NCI-H69 (cell line): ENCODE results near the gene RASIP1.
"Not testable (repeated sequence)": the region's sequence is repeated elsewhere in the genome, so short reads cannot be mapped to it uniquely, and the experiment has no call there.

Experiments
- DNase-seq: peaks from one replicate; lab custom pipeline; 2025; lab: John Stamatoyannopoulos, UW

RASIP1 gene

DNA sequence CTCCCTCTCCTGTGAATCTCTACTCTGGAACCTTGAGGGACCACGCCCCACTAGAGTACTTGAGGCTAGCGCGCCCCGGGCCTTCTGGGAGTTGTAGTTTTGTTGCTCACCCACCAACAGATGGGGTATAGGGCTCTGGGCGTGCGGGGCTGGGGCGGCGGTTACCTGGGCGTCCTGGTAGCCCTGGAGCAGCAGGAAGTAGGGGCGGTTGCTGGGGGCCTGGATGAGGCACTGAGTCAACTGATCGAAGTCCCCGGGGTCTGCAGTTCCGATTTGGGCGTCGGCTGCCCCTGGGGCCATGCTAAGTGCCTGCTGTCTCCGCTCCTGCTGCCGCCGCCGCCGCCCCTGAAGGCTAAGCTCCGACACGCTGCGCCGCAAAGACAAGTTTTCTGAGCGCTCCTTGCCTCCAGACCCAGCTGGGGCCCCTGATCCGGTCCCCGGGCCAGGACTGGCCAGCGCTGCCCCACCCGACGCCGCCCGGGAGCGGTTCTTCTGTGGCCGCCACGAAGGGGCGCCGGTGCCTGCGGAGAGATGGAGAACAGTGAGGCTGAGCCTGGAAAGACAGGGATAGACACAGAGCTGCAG lies 5.3 kb downstream of the RASIP1 start:
- no peak for DNase-seq

DNA sequence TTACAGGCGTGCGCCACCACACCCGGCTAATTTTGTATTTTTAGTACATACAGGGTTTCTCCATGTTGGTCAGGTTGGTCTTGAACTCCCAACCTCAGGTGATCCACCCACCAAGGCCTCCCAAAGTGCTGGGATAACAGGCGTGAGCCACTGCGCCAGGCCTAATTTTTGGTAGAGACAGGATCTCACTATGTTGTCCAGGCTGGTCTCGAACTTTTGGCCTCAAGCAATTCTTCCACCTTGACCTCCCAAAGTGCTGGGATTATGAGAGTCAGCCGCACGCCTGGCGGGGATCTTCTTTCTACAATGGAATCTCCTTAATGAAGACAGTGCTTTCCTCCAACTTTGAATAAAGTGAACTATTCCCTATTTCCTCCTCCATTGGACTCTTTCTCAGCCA lies 5.8 kb downstream of the RASIP1 start:
- DNase-seq, result no peak

DNA sequence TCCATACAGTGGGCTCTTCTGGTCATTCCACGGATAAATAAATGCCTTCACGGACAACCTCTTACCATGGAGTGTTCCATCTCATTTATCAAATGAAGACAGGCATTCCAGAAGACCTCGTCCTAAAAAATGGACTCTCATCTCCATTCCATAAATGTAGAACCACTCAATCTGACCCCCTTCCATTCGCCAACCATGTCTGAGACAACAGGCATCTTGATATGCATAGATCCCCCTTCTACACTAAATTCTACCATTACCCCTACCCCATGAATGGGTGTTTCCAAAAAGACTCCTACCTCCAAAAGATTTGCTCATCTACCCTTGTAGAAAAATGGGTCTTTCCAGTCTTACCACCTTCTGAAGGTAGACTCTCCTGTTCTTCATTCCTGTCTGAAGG lies 9.0 kb downstream of the RASIP1 start:
- DNase-seq, result no peak

DNA sequence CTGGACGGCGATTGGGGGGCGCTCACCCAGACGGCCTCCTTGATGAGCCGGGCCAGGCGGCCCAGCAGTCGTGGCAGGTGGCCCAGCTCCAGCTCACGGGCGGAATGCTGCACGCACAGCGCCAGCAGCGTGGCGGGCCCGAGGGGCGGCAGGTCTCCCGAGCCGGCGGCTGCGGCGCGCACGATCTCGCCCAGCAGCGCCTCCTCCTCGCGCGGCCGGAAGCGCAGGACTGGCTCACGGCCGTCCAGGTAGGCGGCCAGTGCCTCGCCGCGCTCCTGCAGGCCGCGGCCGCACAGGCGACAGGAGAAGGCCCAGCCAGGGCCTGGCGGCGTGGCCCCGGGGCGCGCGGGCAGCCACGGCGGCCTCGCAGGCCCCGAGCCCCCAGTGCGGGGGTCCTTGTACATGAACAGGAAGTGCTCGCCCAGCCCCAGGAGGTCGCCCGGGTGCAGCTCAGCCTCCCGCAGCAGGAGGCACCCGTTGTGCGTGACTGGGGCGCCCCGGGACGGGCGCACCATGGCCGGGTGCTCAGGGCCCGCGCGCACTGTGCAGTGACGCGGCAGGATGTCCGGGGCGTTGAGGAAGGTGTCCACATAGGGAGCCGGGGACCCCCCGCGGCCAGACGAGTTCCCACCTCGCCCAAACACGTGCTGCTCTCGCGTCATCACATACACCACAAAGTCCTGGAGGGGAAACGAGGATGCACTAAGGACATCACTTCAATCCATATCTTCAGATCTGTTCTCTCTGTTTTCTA lies 11.3 kb downstream of the RASIP1 start:
- DNase-seq, result no peak

DNA sequence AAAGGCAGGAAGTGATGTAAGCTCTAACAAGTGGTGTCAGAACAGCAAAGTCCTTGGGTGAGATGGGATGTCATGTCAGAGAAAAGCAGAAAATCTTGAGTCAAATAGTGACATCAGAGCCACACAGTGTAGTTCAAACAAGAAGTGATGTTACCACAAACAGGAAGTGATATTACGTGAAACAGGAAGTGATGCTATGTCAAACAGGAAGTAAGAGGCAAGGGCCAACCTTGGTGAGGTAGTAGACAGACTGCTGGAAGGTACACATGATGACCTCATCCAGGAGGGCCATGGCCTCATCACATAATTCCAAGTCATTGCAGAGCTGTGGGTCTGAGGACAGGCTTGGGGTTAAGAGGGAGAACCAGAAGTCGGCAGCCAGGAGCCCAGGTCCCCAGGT lies 13.9 kb downstream of the RASIP1 start:
- no peak for DNase-seq

DNA sequence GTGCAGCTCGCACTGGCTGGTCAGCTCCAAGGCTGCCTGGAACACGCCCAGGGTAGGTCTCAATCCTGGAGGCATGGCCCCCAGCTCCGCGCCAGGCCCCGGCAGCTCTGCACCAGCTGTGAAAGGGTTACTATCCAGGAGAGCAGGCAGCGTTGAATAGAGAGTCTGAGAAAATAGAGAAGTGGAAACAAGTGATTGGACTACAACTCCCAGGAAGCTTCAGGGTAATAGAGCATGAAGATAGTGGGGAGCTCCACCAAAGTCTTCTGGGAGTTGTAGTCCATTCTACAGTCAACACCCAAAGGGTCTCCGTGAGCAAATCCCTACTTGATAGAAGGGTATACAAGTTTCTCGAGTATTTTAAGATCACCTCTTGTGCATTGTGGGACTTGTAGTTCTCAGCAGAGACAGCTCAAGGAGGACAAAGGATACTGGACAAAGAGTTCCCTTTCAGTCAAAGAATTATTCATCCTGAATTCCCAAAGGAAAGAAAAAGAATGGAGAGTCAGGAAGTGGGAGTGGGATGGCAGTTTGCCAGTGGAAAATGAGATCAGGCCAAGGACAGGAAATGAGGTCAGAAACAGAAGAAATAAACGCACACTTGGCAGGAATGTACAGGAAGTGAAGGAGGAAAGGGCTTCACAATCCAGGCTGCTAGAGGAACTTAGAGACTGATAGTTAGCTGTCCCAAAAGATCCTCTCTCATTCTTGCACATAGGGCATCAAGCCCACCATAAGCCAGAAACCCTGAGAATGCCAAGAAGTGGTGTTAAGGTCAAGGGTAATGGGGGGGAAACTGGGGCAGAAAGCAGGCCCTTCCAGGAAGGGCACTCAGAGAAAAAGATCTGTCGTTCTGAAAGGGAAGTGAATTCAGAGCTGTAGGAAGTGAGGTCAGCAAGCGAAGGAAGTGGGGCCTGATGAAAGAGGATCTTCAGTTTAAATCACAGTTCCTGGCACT lies 15.3 kb downstream of the RASIP1 start:
- peak; percentile 88 for DNase-seq

DNA sequence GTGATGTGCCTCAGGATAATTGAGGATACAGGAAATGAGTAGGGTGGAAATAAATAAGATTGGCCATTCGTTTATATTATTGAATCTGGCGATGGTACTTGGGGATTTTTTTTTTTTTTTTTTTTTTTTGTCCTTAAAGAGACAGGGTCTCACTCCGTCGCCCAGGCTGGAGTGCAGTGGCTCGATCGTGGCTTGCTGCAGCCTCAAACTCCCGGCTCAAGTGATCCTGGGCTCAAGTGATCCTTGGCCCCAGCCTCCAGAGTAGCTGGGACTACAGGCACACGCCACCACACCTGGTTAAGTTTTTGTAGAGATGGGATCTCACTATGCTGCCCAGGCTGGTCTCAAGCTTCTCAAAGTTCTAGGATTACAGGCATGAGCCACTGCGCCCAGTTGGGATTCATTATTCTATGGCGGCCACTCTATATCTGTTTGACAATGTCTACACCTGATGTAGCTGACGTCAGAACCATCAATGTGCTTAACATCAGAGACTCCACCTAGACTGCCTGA lies 18.2 kb downstream of the RASIP1 start:
- no peak for DNase-seq

DNA sequence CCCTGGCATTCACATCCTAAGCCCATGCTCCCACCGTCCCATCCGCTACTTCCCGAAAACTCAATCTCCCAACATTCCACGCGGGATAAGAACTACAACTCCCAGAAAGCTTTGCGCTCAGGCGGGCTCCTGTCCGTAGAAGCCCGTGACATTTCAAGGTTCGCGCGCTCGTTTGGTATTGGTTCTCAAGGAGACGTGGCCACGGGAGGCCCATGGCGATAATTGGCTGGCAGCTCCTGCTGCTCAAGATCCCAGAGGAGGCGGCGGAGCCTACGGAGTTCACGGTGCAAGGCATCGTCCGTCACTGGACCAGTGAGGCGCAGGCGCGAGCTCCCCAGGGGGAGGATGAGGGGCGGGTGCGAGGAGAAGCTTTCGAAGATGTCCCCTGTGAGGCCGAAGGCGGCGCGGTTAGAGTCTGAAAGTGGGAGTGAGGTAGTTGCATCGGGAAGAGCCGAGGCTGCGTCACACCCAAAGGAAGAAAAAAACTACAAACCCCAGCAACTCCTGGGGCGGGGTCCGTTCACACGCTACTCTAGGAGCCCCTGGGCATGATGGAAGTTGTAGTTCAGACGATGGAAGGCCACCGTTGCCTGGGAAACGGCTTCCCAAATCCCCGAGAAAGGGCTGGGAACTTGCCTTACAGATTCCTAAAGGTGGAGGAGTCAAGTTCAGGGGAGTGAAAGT lies 19.7 kb downstream of the RASIP1 start:
- DNase-seq, result peak; percentile 100

DNA sequence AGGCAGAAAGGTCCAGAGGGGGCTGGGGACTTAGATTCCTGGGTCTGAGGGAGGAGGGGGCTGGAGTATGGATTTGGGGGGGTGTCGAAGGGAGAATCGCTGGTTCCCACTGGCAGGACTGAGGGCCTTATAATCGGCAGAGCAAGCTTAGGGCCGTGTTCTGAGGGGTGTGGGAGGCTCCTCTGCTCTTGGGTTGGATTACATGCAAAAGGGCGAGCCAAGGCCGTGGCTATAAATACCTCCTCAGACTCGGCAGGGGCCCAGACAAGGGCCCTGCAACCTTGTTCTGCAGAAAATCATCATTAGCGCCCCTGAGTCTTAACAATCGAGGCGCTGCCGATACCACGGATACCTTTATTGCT lies 20.2 kb downstream of the RASIP1 start:
- no peak for DNase-seq

DNA sequence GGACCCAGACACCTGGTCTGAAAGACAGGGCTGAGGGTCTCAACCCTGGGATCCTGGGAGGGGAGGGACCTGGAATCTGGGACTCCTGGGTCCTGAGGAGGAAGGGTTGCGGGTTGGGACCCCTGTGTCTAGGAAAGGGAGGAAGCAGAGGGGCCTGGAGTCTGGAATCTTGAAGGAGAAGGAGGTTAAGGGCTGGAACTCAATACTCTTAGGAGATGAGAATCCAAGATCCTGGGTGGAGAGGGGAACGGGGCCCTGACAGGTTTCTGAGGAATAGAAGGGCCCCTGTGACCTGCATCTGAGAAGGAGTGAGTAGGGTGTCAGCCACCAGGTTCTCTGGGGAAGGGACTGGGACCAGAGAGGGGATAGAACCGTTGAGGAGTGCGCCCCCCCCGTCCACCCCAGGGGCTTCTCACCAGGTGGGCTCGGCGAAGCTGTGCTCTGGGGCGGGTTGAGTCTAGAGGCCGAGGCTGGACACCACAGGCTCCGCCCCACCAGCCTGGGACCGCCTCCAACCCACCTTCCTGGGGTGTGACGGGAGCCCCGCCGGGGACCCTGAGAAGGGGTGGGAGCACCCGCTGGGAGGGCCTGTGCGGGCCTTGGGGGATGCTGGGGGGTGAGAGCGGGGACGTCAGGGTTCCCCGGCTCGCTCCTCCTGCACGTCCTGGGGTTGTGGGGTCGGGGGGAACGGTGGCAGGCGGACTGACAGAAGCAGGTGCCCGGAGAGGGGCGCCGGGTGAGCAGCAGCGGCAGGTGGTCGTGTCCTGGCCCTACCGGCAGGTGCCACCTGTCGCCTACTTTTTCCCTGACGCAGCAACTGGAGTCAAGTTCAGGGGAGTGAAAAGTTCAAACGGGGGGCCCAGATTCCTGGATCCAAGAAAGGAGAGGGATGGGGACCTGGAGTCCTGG lies 20.9 kb downstream of the RASIP1 start, which contains the start of gene MAMSTR:
MAMSTR (minus strand) TSS at position 463 of the 909 bp plus-strand sequence. CDS start 694 bp downstream, outside the sequence.
- no peak for DNase-seq

DNA sequence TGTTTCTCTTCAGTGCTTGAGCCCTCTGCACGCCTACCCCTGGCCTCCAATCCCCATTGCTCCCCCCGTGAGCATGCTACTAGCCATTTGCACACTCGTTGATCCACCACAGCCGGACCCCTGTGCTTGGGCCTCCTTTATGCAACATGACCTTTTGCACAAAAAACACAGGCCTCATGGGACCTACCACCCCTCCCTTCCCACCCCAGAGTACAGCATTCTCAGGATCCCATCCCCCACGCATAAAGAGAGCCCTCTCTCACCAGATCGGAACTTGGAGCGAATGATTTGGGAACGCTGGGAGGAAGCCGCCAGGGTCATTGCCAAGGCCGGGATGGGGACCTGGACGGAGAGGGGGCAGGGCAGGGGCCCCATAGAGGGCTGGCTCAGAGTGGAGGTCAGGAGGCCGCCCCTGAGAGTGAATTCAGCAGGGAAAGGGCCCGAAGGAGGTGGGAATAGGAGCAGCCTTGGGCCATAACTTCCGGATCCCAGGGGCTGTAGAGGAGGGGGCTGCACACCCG lies 21.6 kb downstream of the RASIP1 start:
- no peak for DNase-seq

DNA sequence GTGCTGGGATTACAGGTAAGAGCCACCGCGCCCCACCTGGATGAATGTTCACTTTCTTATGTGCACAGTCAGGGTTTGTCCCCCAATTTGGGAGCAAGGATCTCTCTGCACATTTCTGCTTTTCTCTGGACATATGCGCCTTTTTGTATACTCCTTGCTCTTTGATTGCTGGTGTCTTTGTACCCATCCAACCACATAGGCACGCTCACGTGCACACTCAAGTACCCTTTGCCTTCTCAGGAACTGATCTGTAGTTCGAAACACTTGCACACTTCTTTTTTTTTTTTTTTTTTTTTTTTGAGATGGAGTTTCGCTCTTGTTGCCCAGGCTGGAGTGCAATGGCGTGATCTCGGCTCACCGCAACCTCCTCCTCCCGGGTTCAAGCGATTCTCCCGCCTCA lies 22.3 kb downstream of the RASIP1 start:
- not testable (repeated sequence) for DNase-seq

DNA sequence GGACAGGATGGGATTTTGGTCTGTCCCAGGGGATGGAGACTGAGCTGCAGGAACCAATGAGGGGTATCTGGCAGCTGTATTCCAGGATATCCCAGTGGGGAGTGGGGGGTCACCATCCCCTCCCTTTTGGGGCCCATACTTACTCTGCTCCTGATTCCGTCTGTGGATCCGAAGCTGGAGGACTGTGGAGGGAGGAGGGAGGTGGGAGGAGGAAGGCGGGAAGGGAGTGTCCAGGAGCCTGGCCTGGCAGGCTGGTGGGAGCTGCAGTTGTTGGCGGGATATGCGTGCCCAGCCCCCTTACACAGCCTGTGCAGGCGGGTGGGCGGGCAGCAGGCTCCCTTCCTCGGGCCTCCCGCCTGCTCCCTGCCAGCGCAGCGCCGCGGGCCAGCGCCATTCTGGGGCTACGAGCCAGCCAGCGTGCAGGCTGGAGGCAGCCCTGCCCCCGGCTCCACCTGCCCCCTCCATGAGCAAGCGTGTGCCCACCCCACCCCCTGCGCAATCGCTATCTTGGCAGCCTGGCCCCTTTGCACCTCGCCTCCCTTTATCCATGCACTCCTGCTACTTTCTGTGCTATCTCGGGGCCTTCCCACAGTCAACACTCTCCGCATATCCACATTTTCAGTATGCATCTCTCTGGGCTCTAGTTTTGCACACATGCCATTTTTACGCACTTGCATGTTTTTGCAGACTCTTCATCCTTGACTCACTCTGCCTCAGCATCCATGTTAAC lies 23.7 kb downstream of the RASIP1 start:
- DNase-seq, result peak; percentile 81

DNA sequence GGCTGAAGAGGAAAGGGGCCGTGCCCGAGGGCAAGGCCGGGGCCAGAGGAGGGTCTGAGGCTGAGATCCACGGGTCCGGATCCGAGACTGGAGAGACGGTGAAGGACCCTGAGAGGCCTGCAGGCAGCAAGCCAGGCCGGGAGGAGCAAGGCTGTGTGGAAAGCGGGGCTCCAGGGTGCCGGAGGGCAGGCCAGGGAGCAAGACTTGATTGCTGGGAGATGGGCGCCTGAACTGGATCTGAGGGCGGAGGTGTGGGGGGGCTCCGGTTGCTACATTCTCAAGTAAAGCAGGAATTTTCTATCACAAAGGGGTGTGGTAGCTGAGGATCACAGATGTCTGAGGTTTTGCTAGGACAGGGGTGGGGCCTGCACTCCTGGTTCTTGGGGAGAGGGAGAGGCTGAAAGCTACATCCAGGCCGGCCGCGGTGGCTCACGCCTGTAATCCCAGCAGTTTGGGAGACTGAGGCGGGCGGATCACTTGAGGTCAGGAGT lies 24.7 kb downstream of the RASIP1 start:
- peak; percentile 10 for DNase-seq

DNA sequence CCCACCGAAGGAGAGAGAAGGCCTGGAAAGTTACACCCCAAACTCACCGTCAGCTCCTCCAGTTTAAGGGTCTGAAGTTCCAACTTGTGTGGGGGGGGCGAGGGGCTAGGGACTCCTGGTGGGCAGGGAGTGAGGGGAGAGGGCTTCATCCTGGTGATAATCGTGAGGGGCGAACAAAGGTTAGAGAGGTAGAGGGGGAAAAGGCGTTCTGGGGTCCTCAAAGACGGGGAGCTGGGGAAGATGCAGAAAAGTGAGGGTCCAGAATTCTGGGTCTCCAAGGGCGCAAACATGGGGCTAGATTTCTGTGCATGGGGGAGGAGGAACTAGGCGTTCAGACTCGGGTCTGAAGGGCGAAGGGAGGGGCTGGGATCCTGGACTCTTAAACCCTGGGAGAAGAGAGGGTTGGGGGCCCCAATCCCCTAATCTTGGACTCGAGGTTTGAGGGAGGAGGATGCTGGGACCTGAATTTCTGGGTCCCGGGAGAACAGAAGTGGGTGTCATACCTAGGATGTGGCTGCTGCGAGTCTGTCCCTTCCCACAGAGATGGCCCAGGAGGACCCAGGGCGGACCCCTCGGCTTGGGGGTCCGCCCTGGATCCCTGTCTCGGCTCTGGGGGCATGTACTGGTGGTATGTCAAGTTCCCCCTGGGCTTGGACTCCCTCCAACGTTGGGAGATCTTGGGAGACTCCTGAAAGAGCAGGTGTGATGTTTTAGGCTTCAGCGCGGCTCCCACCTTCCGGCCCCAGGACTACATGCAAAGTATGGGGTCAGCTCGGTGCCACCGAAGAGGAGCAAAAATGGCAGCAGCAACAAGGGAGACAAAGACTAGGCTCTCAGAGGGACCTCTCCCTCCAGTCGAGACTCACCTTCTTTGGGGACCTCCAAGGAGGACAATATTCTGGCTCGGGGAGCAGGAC lies 25.4 kb downstream of the RASIP1 start:
- no peak for DNase-seq

DNA sequence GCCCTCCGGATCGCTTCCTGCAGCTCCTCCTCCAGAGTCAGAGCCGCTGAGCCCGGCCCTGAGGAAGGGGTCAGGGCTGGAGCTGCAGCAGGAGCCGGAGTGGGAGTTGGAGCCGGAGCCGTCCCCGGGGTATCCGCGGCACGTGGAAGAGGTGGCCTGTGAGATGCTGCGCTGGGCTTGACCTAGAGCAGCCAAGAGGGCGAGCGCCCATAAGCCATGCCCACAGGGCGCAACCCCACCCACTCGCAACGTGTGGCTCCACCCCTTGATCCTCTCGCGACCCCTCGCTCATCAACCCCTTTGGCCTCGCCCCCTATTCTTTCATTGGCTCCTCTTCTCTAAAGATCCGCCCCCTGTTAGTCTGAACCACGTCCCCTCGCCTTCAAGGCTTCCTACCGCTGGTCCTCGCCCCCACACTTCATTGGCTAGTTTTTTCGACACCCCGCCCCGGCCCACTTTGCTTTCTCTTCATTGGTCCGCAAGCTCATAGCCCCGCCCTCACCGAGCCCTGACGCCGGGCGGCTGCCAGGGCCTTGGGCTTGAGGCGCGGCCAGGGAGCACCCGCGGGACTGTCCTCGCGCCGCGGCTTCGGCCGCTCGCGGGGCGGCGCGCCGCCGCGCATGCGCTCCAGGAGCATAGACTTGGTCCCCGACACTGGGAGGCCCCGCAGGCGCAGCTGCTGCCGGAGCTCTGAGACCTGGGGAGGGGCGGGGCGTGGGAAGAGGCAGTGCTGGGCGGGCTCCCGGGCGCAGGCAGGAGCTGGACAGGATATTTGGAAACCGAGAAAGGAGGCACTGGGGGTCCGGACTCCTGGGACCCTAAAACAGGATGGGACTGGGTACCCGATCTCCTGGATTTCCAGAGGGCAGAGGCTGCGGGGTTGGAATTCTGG lies 26.3 kb downstream of the RASIP1 start:
- DNase-seq, result peak; percentile 100

DNA sequence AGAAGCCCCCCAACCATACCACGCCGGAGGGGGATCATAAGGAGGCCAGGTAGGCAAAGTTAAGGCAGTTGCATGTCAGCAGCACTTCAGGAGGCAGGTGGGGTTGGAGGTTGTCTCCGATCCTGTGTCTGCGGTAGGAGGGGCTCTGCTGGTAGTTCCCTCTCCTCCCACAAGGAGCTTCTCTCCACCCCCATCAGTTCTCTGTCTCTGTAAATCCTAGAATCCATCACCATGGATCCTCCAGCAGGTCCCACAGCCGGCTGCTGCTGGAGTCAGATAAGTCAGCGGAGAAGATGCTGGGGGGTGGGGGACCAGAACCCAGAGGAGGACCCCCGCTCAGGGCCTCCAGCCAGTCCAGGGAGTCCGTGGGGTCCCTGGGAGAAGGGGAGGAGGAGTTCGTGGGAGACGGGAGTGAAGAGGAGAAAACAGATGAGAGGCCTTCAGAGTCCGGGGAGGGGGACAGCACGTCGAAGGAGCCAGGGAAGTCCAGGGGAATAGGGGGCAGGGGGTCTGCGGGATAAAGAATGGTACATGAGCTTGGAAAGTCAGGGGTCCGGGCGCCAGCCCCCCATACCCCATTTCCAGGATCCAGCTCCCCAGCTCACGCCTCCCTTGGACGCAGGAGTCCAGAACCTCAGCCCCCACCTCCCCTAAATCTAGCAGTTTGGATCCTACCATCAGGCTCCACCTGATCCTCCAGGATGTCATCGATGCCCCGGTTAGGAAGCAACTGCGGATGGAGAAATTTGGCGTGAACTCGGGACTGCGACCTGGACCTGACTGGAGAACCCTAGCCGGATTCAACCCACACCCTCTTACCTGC lies 27.2 kb downstream of the RASIP1 start:
- DNase-seq, result peak; percentile 30
